HG02763 (cell line): Measurements from ENCODE around the gene SESTD1.
A peak's percentile ranks its signal among the peaks of the same experiment; 100 is the strongest.
"Not testable (repeated sequence)": the region's sequence is repeated elsewhere in the genome, so short reads cannot be mapped to it uniquely, and the experiment has no call there.

Experiments used
- ATAC-seq: cut with Tn5 transposase; IDR thresholded peaks from one replicate; pipeline ENCODE4 v1.9.1; 2021; ENCODE audit warnings: mild to moderate bottlenecking, moderate library complexity; ENCODE audit not compliant: unreplicated experiment

Gene SESTD1

DNA sequence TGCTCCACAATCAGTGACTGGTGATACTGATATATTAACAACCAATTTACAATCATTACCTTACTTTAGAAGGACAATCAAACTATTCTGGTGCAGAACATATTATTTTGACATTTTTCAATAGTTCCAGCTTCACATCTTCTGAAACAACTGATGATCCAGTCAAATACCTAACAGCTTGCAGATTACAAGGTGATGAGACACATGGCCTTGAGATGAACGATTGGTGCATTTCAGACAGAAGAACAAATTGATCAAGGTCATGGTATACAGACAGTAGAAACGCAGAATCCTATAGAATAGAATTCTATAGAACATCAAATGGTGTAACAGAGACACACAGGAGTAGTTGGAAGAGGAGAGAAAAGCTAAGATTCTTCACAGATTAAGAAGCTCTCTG is 24.8 kb downstream of the SESTD1 start:
- no peak for ATAC-seq

DNA sequence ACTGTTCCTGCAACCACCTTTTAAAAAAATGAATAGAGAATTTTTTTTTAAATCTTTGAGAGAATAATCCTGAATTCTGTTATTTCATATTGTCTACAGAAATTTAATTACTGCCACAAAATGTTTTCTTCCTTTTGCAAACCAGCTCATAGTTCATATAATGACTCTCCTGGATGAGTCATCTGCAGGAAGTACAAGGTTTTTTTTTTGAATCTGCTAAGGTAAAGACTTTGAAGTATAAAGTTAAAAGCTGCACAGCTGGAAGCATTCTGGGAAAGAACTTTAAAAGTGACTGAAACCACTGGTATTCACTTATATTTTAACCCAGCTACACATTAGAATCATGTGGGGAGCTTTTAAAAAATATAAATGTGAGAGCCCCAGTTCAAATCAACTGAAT is 25.4 kb downstream of the SESTD1 start:
- no peak for ATAC-seq

- no peak for ATAC-seq
Measured at GRCh38 chr2:179238027-179238426, 26.6 kb downstream of the SESTD1 start.

- ATAC-seq = no peak
Measured at GRCh38 chr2:179237209-179237946, 27.3 kb downstream of the SESTD1 start.

GRCh38 chr2:179235463-179236108 is 29.0 kb downstream of the SESTD1 start:
- ATAC-seq = no peak

DNA sequence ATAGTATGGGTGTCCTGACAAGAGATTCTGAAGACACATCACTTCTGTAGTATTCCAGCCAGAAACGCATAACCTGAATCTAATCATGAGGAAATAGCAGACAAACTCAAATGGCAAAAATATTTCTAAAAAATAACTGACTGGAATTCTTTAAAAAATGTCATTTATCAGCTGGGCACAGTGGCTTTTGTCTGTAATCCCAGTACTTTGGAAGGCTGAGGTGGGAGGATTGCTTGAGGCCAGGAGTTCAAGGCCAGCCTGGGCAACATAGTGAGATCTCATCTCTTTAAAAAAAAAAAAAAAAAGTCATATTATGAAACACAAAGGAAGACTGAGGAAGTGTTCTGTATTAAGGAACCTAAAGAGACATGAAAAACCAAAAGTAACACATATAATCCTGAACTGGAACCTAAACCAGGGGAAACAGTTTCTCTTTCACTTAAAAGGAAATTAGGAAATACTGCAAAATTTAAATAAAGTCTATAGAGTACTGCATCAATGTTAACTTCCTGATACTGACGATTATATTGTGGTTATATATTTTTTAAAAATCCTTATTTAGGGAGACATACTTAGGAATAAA is 29.9 kb downstream of the SESTD1 start:
- ATAC-seq = no peak

- no peak for ATAC-seq
Measured at GRCh38 chr2:179233626-179234430, 30.8 kb downstream of the SESTD1 start.

- ATAC-seq = no peak
Measured at GRCh38 chr2:179233083-179233490, 31.5 kb downstream of the SESTD1 start.

- ATAC-seq = no peak
Measured at GRCh38 chr2:179226961-179227259, 37.7 kb downstream of the SESTD1 start.

GRCh38 chr2:179226203-179226960 is 38.2 kb downstream of the SESTD1 start:
- ATAC-seq = no peak

DNA sequence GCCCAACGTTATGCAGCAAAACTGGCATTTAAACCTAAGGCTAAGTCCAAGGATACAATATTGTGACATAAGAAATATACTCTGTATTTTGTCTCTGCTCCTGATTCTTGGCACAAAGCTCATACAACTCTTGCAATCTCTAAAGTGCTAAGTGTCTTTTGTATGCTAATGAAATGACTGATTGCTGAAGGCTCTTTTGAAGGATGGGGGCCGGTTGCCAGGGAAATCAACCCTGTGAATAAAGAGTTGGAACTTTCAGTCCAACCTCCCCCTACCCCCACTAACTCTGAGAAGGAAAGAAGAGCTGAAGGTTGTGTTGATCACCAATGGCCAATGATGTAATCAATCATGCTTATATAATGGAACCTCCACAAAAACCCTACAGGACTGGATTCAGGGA is 40.3 kb downstream of the SESTD1 start:
- no peak for ATAC-seq

GRCh38 chr2:179222076-179222475 is 42.6 kb downstream of the SESTD1 start:
- ATAC-seq = no peak

DNA sequence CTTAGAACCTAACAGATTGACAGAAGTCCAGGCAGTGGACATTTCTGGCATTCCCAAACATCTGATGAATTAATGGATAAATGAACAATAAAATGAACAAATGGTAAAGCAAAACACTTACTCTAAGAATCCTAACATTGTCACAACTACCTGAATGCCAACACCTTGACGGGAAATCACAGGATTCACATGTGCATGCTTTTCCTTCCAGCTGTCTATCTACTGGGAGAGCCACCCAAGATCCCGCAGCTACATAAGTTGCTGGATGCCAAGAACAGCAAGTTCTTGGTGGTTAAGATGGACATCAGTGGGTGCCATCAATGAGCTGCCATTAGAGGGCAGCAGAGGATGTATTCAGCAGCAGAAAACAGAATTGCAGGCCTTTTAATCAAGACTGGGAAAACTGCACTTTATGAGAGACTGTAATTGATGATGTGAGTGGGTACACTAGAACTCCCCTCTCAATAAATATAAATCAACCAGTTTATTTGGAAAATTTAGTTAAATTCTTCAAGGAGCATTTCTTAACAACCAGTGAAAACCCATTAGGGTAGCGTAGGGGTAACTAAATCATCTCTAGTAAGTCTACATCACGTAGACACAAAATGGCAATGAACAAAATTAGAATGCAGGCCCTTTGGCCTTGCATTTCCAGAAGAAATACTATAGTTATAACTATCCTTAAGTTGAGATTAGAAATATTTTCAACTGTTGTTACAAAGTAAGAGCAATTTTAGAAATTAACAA is 45.6 kb downstream of the SESTD1 start:
- peak; percentile 71 for ATAC-seq

DNA sequence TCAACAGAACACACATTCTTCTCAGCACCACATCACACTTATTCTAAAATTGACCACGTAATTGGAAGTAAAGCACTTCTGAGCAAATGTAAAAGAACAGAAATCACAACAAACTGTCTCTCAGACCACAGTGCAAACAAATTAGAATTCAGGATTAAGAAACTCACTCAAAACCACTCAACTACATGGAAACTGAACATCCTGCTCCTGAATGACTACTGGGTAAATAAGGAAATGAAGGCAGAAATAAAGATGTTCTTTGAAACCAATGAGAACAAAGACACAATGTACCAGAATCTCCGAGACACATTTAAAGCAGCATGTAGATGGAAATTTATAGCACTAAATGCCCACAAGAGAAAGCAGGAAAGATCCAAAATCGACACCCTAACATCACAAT is 50.0 kb downstream of the SESTD1 start:
- ATAC-seq = not testable (repeated sequence)

DNA sequence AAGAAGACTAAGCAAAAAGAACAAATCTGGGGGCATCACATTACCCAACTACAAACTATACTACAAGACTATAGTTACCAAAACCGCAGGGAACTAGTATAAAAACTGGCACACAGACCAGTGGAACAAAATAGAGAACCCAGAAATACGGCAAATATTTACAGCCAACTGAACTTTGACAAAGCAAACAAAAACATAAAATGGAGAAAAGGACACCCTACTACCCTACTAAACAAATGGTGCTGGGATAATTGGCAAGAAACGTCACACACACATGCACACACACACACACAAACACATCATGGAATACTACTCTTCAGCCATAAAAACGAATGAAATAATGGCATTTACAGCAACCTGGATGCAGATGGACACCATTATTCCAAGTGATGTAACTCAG is 53.3 kb downstream of the SESTD1 start:
- no peak for ATAC-seq

DNA sequence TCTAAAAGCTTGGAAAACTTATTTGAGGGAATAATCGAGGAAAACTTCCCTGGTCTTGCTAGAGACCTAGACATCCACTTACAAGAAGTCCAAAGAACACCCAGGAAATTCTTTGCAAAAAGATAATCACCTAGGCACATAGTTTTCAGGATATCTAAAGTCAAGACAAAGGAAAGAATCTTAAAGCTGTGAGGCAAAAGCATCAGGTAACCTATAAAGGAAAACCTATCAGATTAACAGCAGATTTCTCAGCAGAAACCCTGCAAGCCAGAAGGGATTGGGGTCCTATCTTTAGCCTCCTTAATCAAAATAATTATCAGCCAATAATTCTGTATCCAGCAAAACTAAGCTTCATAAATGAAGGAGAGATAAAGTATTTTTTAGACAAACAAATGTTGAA is 56.4 kb downstream of the SESTD1 start:
- not testable (repeated sequence) for ATAC-seq

- ATAC-seq = no peak
Measured at GRCh38 chr2:179207047-179207446, 57.6 kb downstream of the SESTD1 start.

GRCh38 chr2:179201869-179202268 is 62.8 kb downstream of the SESTD1 start:
- ATAC-seq = no peak

DNA sequence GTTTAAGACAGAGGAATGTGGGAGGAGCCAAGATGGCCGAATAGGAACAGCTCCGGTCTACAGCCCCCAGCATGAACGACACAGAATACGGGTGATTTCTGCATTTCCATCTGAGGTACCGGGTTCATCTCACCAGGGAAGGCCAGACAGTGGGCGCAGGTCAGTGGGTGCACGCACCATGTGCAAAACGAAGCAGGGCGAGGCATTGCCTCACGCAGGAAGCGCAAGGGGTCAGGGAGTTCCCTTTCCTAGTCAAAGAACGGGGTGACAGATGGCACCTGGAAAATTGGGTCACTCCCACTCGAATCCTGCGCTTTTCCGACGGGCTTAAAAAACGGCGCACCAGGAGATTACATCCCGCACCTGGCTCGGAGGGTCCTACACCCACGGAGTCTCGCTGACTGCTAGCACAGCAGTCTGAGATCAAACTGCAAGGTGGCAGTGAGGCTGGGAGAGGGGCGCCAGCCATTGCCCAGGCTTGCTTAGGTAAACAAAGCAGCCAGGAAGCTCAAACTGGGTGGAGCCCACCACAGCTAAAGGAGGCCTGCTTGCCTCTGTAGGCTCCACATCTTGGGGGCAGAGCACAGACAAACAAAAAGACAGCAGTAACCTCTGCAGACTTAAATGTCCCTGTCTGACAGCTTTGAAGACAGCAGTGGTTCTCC is 68.6 kb downstream of the SESTD1 start:
- ATAC-seq = not testable (repeated sequence)

DNA sequence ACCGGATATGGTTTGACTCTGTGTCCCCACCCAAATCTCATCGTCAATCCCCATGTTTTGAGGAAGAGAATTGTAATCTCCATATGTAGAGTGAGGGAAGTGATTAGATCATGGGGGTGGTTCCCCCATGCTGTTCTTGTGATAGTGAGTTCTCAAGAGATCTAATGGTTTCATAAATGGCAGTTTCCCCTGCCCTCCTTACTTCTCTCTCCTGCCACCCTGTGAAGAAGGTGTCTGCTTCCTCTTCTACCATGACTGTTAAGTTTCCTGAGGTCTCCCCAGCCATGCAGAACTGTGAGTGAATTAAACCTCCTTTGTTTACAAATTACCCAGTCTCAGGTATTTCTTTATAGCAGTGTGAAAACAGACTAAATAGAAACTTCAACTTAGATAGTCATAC is 69.5 kb downstream of the SESTD1 start:
- no peak for ATAC-seq
